Activated CD8-positive, alpha-beta T cell treated with anti-CD3 and anti-CD28 coated beads, Interleukin-2, amount 10 ng/mL, durations not matched to agents 7 days and 5 days (primary cell): ENCODE measurements around the gene CAMK2N2. TPM values are rescaled to one million over a fixed set of nuclear protein-coding genes. Genes with fewer than 3 reads are reported as not detected.
A peak's percentile ranks its signal among the peaks of the same experiment; 100 is the strongest.

ENCODE experiments used
- ATAC-seq: fragments of 150-1000 bp; cut with Tn5 transposase; one replicate; pipeline ENCODE4 v1.10.0; 2021; ENCODE audit warnings: moderate library complexity
- CTCF ChIA-PET: fragments of 350-600 bp; sonication (Branson Sonifier 250); formaldehyde crosslinking; loops from one replicate; lab custom pipeline; 2021; ENCODE audit warnings: antibody characterized with exemption; lab: Charles Lee
- POLR2A ChIA-PET: fragments of 350-600 bp; sonication (Branson Sonifier 250); formaldehyde crosslinking; loops from one replicate; lab custom pipeline; 2021; ENCODE audit warnings: antibody characterized with exemption; lab: Charles Lee
- DNase-seq: peaks from one replicate; pipeline ENCODE4 v3.0.0-alpha.2; 2020
- H3K27ac Mint-ChIP-seq: one replicate; pipeline ENCODE4 v1.8.0; 2021; ENCODE audit warnings: mild to moderate bottlenecking, mixed read lengths
- H3K27me3 Mint-ChIP-seq: one replicate; pipeline ENCODE4 v1.8.0; 2021; ENCODE audit warnings: low read depth, mixed read lengths
- H3K36me3 Mint-ChIP-seq: one replicate; pipeline ENCODE4 v1.8.0; 2021; ENCODE audit warnings: low read depth, mixed read lengths
- H3K4me1 Mint-ChIP-seq: one replicate; pipeline ENCODE4 v1.8.0; 2021; ENCODE audit warnings: low read depth, mixed read lengths
- H3K4me3 Mint-ChIP-seq: one replicate; pipeline ENCODE4 v1.8.0; 2021; ENCODE audit warnings: mild to moderate bottlenecking, mixed read lengths
- H3K9me3 Mint-ChIP-seq: one replicate; pipeline ENCODE4 v1.8.0; 2022; ENCODE audit warnings: mixed read lengths; ENCODE audit not compliant: insufficient read depth
- total RNA-seq, 2 experiments: library from RNA; stranded (reverse); gene quantifications; one replicate each; pipeline ENCODE4 v1.2.3, GENCODE V29; 2021

CAMK2N2 gene
- total RNA-seq, 2 experiments from 2014 or later, result not detected

GRCh38 chr3:184250167-184250828, 11.1 kb downstream of the CAMK2N2 start:
- no peaks in the 10 kb centered on the region for H3K9me3 Mint-ChIP-seq
- no peaks in the 10 kb centered on the region for H3K36me3 Mint-ChIP-seq
- H3K4me1 Mint-ChIP-seq, result peaks cover 12% of the 10 kb centered on the region
- H3K27me3 Mint-ChIP-seq, result no peaks in the 10 kb centered on the region
- ChIA-PET CTCF (interaction anchor here (0.7 to 2.7 kb wide), 27 partner anchors 9 to 448 kb away, joined by 3 to 45 read pairs (median 4); partner anchors contain the start of genes ABCF3, DVL3, EIF2B5 and PARL), POLR2A (interaction anchor here (0.6 to 0.9 kb wide), 2 partner anchors 23 to 64 kb away, joined by 3 to 5 read pairs; partner anchors contain the start of gene ABCF3)
- ATAC-seq (peak; percentile 71), DNase-seq (peak; percentile 94)
- peak overlapping the region; percentile 93 for H3K27ac Mint-ChIP-seq
- H3K4me3 Mint-ChIP-seq, result peak overlapping the region; percentile 82

GRCh38 chr3:184249412-184250166, 11.8 kb downstream of the CAMK2N2 start, which contains the start of gene EEF1AKMT4:
EEF1AKMT4 (plus strand) TSS chr3:184249672; CDS start chr3:184249695, 23 bp downstream.
- peaks cover 7% of the 10 kb centered on the region for H3K36me3 Mint-ChIP-seq
- H3K4me3 Mint-ChIP-seq, result peak within 1 kb of the TSS; percentile 82
- DNase-seq (peak; percentile 98), ATAC-seq (peak; percentile 92)
- no peaks in the 10 kb centered on the region for H3K9me3 Mint-ChIP-seq
- POLR2A ChIA-PET, result interaction anchor here (0.6 to 0.9 kb wide), 2 partner anchors 22 to 64 kb away, joined by 3 to 5 read pairs; partner anchors contain the start of gene ABCF3
- CTCF ChIA-PET, result interaction anchor here (0.6 to 2.7 kb wide), 28 partner anchors 10 to 447 kb away, joined by 3 to 45 read pairs (median 4); partner anchors contain the start of genes ABCF3, DVL3, EIF2B5 and PARL
- H3K27ac Mint-ChIP-seq, result peak within 1 kb of the TSS; percentile 93
- H3K4me1 Mint-ChIP-seq, result peaks cover 12% of the 10 kb centered on the region
- H3K27me3 Mint-ChIP-seq, result no peaks in the 10 kb centered on the region

GRCh38 chr3:184248454-184249411, 12.6 kb downstream of the CAMK2N2 start, which contains the start of gene ALG3:
ALG3 (minus strand) TSS chr3:184248962; CDS start chr3:184248940, 22 bp downstream.
- H3K4me3 Mint-ChIP-seq, result peak within 1 kb of the TSS; percentile 82
- peak; percentile 48 for ATAC-seq
- ChIA-PET POLR2A (no interaction called here), CTCF (interaction anchor here (1.1 to 3.4 kb wide), 9 partner anchors 11 to 364 kb away, joined by 3 to 45 read pairs (median 7); partner anchors contain the start of genes ABCF3, PARL and VWA5B2)
- peaks cover 9% of the 10 kb centered on the region for H3K36me3 Mint-ChIP-seq
- peaks cover 12% of the 10 kb centered on the region for H3K4me1 Mint-ChIP-seq
- DNase-seq, result peak; percentile 91
- H3K27ac Mint-ChIP-seq, result peak within 1 kb of the TSS; percentile 93
- H3K9me3 Mint-ChIP-seq, result no peaks in the 10 kb centered on the region
- H3K27me3 Mint-ChIP-seq, result no peaks in the 10 kb centered on the region

- ChIA-PET CTCF (no interaction called here), POLR2A (no interaction called here)
- Mint-ChIP-seq H3K27me3 (no peaks in the 10 kb centered on the region), H3K9me3 (no peaks in the 10 kb centered on the region), H3K27ac (no peak overlapping the region), H3K4me1 (no peaks in the 10 kb centered on the region), H3K36me3 (peaks cover 21% of the 10 kb centered on the region), H3K4me3 (no peak overlapping the region)
- ATAC-seq (no peak), DNase-seq (no peak)
Observed at GRCh38 chr3:184242297-184242685, 19.1 kb downstream of the CAMK2N2 start.

GRCh38 chr3:184241447-184242296, 19.7 kb downstream of the CAMK2N2 start:
- Mint-ChIP-seq H3K27ac (no peak overlapping the region), H3K9me3 (no peaks in the 10 kb centered on the region), H3K36me3 (peaks cover 21% of the 10 kb centered on the region), H3K4me3 (no peak overlapping the region), H3K4me1 (no peaks in the 10 kb centered on the region), H3K27me3 (no peaks in the 10 kb centered on the region)
- peak; percentile 33 for DNase-seq
- peak; percentile 69 for ATAC-seq
- ChIA-PET POLR2A (no interaction called here), CTCF (no interaction called here)

- H3K4me3 Mint-ChIP-seq, result no peak overlapping the region
- no peak overlapping the region for H3K27ac Mint-ChIP-seq
- H3K4me1 Mint-ChIP-seq, result no peaks in the 10 kb centered on the region
- ChIA-PET CTCF (interaction anchor here (1.8 to 2.2 kb wide), 2 partner anchors 9 to 14 kb away, joined by 7 to 15 read pairs; partner anchors contain the start of gene EEF1AKMT4), POLR2A (no interaction called here)
- DNase-seq, result no peak
- no peak for ATAC-seq
- peaks cover 21% of the 10 kb centered on the region for H3K36me3 Mint-ChIP-seq
- no peaks in the 10 kb centered on the region for H3K9me3 Mint-ChIP-seq
- H3K27me3 Mint-ChIP-seq, result no peaks in the 10 kb centered on the region
Observed at GRCh38 chr3:184241141-184241446, 20.3 kb downstream of the CAMK2N2 start.

GRCh38 chr3:184240384-184241140, 20.8 kb downstream of the CAMK2N2 start:
- H3K4me3 Mint-ChIP-seq, result no peak overlapping the region
- peak; percentile 40 for DNase-seq
- H3K36me3 Mint-ChIP-seq, result peaks cover 21% of the 10 kb centered on the region
- H3K9me3 Mint-ChIP-seq, result no peaks in the 10 kb centered on the region
- ChIA-PET CTCF (interaction anchor here (0.7 to 2.2 kb wide), 3 partner anchors 9 to 336 kb away, joined by 3 to 15 read pairs (median 7); partner anchors contain the start of gene EEF1AKMT4), POLR2A (interaction anchor here (1.3 kb wide), 1 partner anchor 12 kb away, joined by 3 read pairs; no protein-coding TSS in a partner anchor)
- H3K4me1 Mint-ChIP-seq, result no peaks in the 10 kb centered on the region
- no peak overlapping the region for H3K27ac Mint-ChIP-seq
- peak; percentile 40 for ATAC-seq
- no peaks in the 10 kb centered on the region for H3K27me3 Mint-ChIP-seq

- no peak overlapping the region for H3K27ac Mint-ChIP-seq
- H3K4me1 Mint-ChIP-seq, result no peaks in the 10 kb centered on the region
Observed at GRCh38 chr3:184239708-184240107, 21.6 kb downstream of the CAMK2N2 start.

GRCh38 chr3:184239221-184239620, 22.1 kb downstream of the CAMK2N2 start:
- H3K9me3 Mint-ChIP-seq, result no peaks in the 10 kb centered on the region
- H3K36me3 Mint-ChIP-seq, result peaks cover 12% of the 10 kb centered on the region
- H3K4me3 Mint-ChIP-seq, result no peak overlapping the region
- no peak overlapping the region for H3K27ac Mint-ChIP-seq
- no peaks in the 10 kb centered on the region for H3K27me3 Mint-ChIP-seq
- no peaks in the 10 kb centered on the region for H3K4me1 Mint-ChIP-seq
- ChIA-PET POLR2A (interaction anchor here (1.3 kb wide), 1 partner anchor 11 kb away, joined by 3 read pairs; no protein-coding TSS in a partner anchor), CTCF (interaction anchor here (1.8 to 2.2 kb wide), 2 partner anchors 11 to 12 kb away, joined by 7 to 15 read pairs; partner anchors contain the start of gene EEF1AKMT4)
- ATAC-seq (no peak), DNase-seq (no peak)

More at GRCh38 chr3:184239708-184240107, 21.6 kb downstream of the CAMK2N2 start:
- H3K27me3 Mint-ChIP-seq, result no peaks in the 10 kb centered on the region
- ChIA-PET POLR2A (interaction anchor here (1.3 kb wide), 1 partner anchor 11 kb away, joined by 3 read pairs; no protein-coding TSS in a partner anchor), CTCF (interaction anchor here (0.7 to 2.2 kb wide), 3 partner anchors 10 to 335 kb away, joined by 3 to 15 read pairs (median 7); partner anchors contain the start of gene EEF1AKMT4)
- H3K36me3 Mint-ChIP-seq, result peaks cover 15% of the 10 kb centered on the region
- no peak for ATAC-seq
- no peaks in the 10 kb centered on the region for H3K9me3 Mint-ChIP-seq
- DNase-seq, result no peak
- H3K4me3 Mint-ChIP-seq, result no peak overlapping the region
